HEK293 (cell line): ENCODE results near the gene MAK.

ENCODE experiments used
- HOXA7 ChIP-seq: sonication (generic); formaldehyde crosslinking; IDR thresholded peaks from 2 replicates; pipeline ENCODE4 v1.8.1; 2022; ENCODE audit warnings: missing genetic modification reagents, borderline replicate concordance
- MEIS1 ChIP-seq: sonication (generic); formaldehyde crosslinking; IDR thresholded peaks from 2 replicates; pipeline ENCODE4 v1.8.1; 2022; ENCODE audit warnings: missing genetic modification reagents, mild to moderate bottlenecking, borderline replicate concordance
- ZNF157 ChIP-seq: fragments of 450-650 bp; formaldehyde crosslinking; IDR thresholded peaks from 2 replicates; pipeline ENCODE4 v1.5.1; 2016; ENCODE audit warnings: missing biosample characterization, missing genetic modification characterization
- ZNF248 ChIP-seq: fragments of 450-650 bp; formaldehyde crosslinking; IDR thresholded peaks from 2 replicates; pipeline ENCODE4 v1.5.1; 2017; ENCODE audit warnings: missing biosample characterization, missing genetic modification characterization
- ZNF335 ChIP-seq: fragments of 450-650 bp; formaldehyde crosslinking; conservative IDR thresholded peaks from 2 replicates; pipeline ENCODE4 v1.5.1; 2016; ENCODE audit warnings: missing biosample characterization, missing genetic modification characterization
- ZNF449 ChIP-seq: fragments of 450-650 bp; formaldehyde crosslinking; IDR thresholded peaks from 2 replicates; pipeline ENCODE4 v1.5.1; 2017; ENCODE audit warnings: missing biosample characterization, mild to moderate bottlenecking, missing genetic modification characterization, moderate library complexity
- ZNF707 ChIP-seq: fragments of 450-650 bp; formaldehyde crosslinking; IDR thresholded peaks from 2 replicates; pipeline ENCODE4 v1.5.1; 2016; ENCODE audit warnings: missing biosample characterization, missing genetic modification characterization
- ZNF777 ChIP-seq: fragments of 450-650 bp; formaldehyde crosslinking; IDR thresholded peaks from 2 replicates; pipeline ENCODE4 v1.5.1; 2017; ENCODE audit warnings: missing biosample characterization, missing genetic modification characterization, borderline replicate concordance
- TF ChIP-seq, protein P1 (sequence below): fragments of 450-650 bp; formaldehyde crosslinking; IDR thresholded peaks from 2 replicates; pipeline ENCODE4 v1.5.1; 2016; ENCODE audit warnings: missing biosample characterization, missing genetic modification characterization

DNA sequence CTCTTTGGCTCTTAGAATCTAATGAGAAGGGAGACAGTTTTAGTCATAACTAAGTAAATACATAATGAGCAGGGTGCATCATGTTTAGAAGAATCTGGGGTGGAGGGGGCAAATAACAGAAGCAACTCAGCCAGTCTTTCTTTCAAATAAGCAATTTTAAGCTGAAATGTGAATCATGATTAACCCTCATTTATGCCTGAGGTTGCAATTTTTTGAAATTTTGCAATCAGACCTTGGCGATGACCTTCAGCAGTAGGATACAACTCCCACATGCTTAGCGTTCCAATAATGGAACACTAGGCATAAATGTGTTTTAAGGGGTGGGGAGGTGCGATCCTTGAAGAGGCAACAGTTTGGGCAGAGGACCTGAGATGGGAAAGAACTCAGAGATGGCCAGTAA, 60.1 kb downstream of the MAK start:
- TF ChIP-seq ZNF248 (tag by site-specific recombination) (no peak), ZNF449 (no peak), MEIS1 (CRISPR knock-in tag) (no peak), HOXA7 (CRISPR knock-in tag) (no peak), ZNF707 (tag by site-specific recombination) (no peak), ZNF157 (tag by site-specific recombination) (no peak), ZNF777 (tag by site-specific recombination) (no peak), ZNF335 (tag by site-specific recombination) (no peak)
- TF ChIP-seq, protein P1, sequence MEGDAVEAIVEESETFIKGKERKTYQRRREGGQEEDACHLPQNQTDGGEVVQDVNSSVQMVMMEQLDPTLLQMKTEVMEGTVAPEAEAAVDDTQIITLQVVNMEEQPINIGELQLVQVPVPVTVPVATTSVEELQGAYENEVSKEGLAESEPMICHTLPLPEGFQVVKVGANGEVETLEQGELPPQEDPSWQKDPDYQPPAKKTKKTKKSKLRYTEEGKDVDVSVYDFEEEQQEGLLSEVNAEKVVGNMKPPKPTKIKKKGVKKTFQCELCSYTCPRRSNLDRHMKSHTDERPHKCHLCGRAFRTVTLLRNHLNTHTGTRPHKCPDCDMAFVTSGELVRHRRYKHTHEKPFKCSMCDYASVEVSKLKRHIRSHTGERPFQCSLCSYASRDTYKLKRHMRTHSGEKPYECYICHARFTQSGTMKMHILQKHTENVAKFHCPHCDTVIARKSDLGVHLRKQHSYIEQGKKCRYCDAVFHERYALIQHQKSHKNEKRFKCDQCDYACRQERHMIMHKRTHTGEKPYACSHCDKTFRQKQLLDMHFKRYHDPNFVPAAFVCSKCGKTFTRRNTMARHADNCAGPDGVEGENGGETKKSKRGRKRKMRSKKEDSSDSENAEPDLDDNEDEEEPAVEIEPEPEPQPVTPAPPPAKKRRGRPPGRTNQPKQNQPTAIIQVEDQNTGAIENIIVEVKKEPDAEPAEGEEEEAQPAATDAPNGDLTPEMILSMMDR (tag by site-specific recombination): no peak
